Cardiac muscle cell (in vitro differentiated cells and primary cell): Measurements from ENCODE around the gene ITIH5. TPM values are rescaled to one million over a fixed set of nuclear protein-coding genes. Genes with fewer than 3 reads are reported as not detected.

Experiments used
- DNase-seq, 2 donors: peaks; one replicate each; pipeline versions ENCODE4 v3.0.0 to v3.0.0-alpha.2; 2010 to 2017; ENCODE audit warnings: low read depth in 1 of 2, low spot score in 1 of 2
- H3K27ac ChIP-seq: fragments of 200-600 bp; sonication (generic); 2 replicates; pipeline ENCODE4 v1.5.1; 2016
- H3K27me3 ChIP-seq: fragments of 200-600 bp; sonication (generic); 2 replicates; pipeline ENCODE4 v1.6.0; 2016; ENCODE audit warnings: control low read depth
- H3K36me3 ChIP-seq: fragments of 200-600 bp; sonication (generic); 2 replicates; pipeline ENCODE4 v1.5.1; 2016; ENCODE audit warnings: control low read depth
- H3K4me1 ChIP-seq: fragments of 200-600 bp; sonication (generic); 2 replicates; pipeline ENCODE4 v1.8.1; 2017; ENCODE audit warnings: low read depth, mild to moderate bottlenecking, mixed run types
- H3K4me3 ChIP-seq: fragments of 200-600 bp; sonication (generic); 2 replicates; pipeline ENCODE4 v1.5.1; 2016; ENCODE audit warnings: mild to moderate bottlenecking
- H3K9me3 ChIP-seq: fragments of 200-600 bp; sonication (generic); 2 replicates; pipeline ENCODE4 v1.5.1; 2017; ENCODE audit warnings: low read depth, mild to moderate bottlenecking, control low read depth
- CTCF ChIP-seq: IDR thresholded peaks from 2 replicates; pipeline ENCODE4 v1.5.1; 2012; ENCODE audit warnings: low read depth, mild to moderate bottlenecking, low read length
- polyA plus RNA-seq: library from polyadenylated mRNA; unstranded; fragments of >200 nt; fragmentation: Nextera tagmentation; extraction: Ambion mirVana; gene quantifications from 2 replicates; pipeline ENCODE4 v1.2.1, GENCODE V29; 2016
- total RNA-seq: library from RNA; depleted of rRNA; stranded (reverse); fragments of >200 nt; gene quantifications from 2 replicates; pipeline ENCODE4 v1.2.3, GENCODE V29; 2016

Gene ITIH5
- total and polyA plus RNA-seq, 2 experiments from 2014 or later: 0.11 to 0.60 TPM

GRCh38 chr10:7593063-7593462 is 73.7 kb downstream of the ITIH5 start:
- no peaks in the 10 kb centered on the region for H3K36me3 ChIP-seq
- peak; percentile 30 to 31 for DNase-seq
- no peak overlapping the region for H3K27ac ChIP-seq
- H3K4me3 ChIP-seq: no peak overlapping the region
- no peaks in the 10 kb centered on the region for H3K27me3 ChIP-seq
- no peak for TF ChIP-seq CTCF
- no peaks in the 10 kb centered on the region for H3K4me1 ChIP-seq
- H3K9me3 ChIP-seq: no peaks in the 10 kb centered on the region

- no peak overlapping the region for H3K27ac ChIP-seq
- no peak for TF ChIP-seq CTCF
- no peak for DNase-seq
- H3K4me3 ChIP-seq: no peak overlapping the region
- H3K36me3 ChIP-seq: no peaks in the 10 kb centered on the region
- no peaks in the 10 kb centered on the region for H3K9me3 ChIP-seq
- no peaks in the 10 kb centered on the region for H3K4me1 ChIP-seq
- H3K27me3 ChIP-seq: no peaks in the 10 kb centered on the region
These were observed 74.1 kb downstream of the ITIH5 start for GRCh38 chr10:7592627-7593026.

GRCh38 chr10:7590271-7590670 is 76.5 kb downstream of the ITIH5 start:
- no peak overlapping the region for H3K4me3 ChIP-seq
- no peaks in the 10 kb centered on the region for H3K36me3 ChIP-seq
- H3K4me1 ChIP-seq: no peaks in the 10 kb centered on the region
- TF ChIP-seq CTCF: no peak
- H3K9me3 ChIP-seq: no peaks in the 10 kb centered on the region
- no peak for DNase-seq
- H3K27ac ChIP-seq: no peak overlapping the region
- no peaks in the 10 kb centered on the region for H3K27me3 ChIP-seq

GRCh38 chr10:7589748-7590147 is 77.0 kb downstream of the ITIH5 start:
- TF ChIP-seq CTCF: no peak
- no peak for DNase-seq
- no peak overlapping the region for H3K27ac ChIP-seq

GRCh38 chr10:7587865-7588188 is 78.9 kb downstream of the ITIH5 start:
- Histone ChIP-seq H3K9me3 (no peaks in the 10 kb centered on the region), H3K36me3 (no peaks in the 10 kb centered on the region), H3K27me3 (no peaks in the 10 kb centered on the region), H3K4me1 (no peaks in the 10 kb centered on the region), H3K4me3 (no peak overlapping the region), H3K27ac (no peak overlapping the region)
- no peak for DNase-seq
- TF ChIP-seq CTCF: no peak

More at GRCh38 chr10:7589748-7590147, 77.0 kb downstream of the ITIH5 start:
- H3K9me3 ChIP-seq: no peaks in the 10 kb centered on the region
- H3K4me1 ChIP-seq: no peaks in the 10 kb centered on the region
- H3K4me3 ChIP-seq: no peak overlapping the region
- H3K27me3 ChIP-seq: no peaks in the 10 kb centered on the region
- H3K36me3 ChIP-seq: no peaks in the 10 kb centered on the region
